Activated naive CD8-positive, alpha-beta T cell treated with anti-CD3 and anti-CD28 coated beads for 36 hours (primary cell): ENCODE results near the gene CYP11A1. TPM values are rescaled to one million over a fixed set of nuclear protein-coding genes. Genes with fewer than 3 reads are reported as not detected.

ENCODE experiments used
- total RNA-seq, 2 experiments: library from RNA; stranded (reverse); gene quantifications; one replicate each; pipeline ENCODE4 v1.2.3, GENCODE V29; 2021

CYP11A1 gene
- total RNA-seq, 2 experiments from 2014 or later = 0.30 to 0.31 TPM

Other genes with a start within 250 kb of the CYP11A1 start
- gene ISLR2, start 237.1 kb downstream of the CYP11A1 start, total RNA-seq = not detected
- gene ISLR, start 193.9 kb downstream of the CYP11A1 start, total RNA-seq = not detected
- gene STRA6, start 164.9 kb downstream of the CYP11A1 start, total RNA-seq = under 1 TPM; 0.25 to 0.28 TPM
- under 1 TPM in 1 of 2 experiments, not detected in 1; 0.20 TPM for gene CCDC33, start 131.3 kb downstream of the CYP11A1 start, total RNA-seq
- 10 to 100 TPM; 48.8 to 51.4 TPM for gene SEMA7A, start 66.3 kb upstream of the CYP11A1 start, total RNA-seq
- 10 to 100 TPM; 56.6 to 56.8 TPM for gene UBL7, start 93.5 kb upstream of the CYP11A1 start, total RNA-seq
- gene ARID3B, start 173.6 kb upstream of the CYP11A1 start, total RNA-seq = 10 to 100 TPM; 23.4 to 23.5 TPM
- 100 to 1,000 TPM; 102 to 103 TPM for gene CLK3, start 248.2 kb upstream of the CYP11A1 start, total RNA-seq